Colonic mucosa (tissue), 4 donors: ENCODE data around the gene APOD. TPM values are rescaled to one million over a fixed set of nuclear protein-coding genes. Genes with fewer than 3 reads are reported as not detected.
"Not testable (repeated sequence)": the region's sequence is repeated elsewhere in the genome, so short reads cannot be mapped to it uniquely, and the experiment has no call there.

Experiments
- DNase-seq: peaks from one replicate; pipeline ENCODE4 v3.0.0-alpha.2; 2020
- H3K27ac ChIP-seq: fragments of 200-600 bp; one replicate; pipeline ENCODE4 v1.8.0; 2021
- H3K27me3 ChIP-seq: fragments of 200-600 bp; one replicate; pipeline ENCODE4 v1.8.0; 2021
- H3K36me3 ChIP-seq: fragments of 200-600 bp; one replicate; pipeline ENCODE4 v1.8.0; 2021
- H3K4me1 ChIP-seq: fragments of 200-600 bp; one replicate; pipeline ENCODE4 v1.8.0; 2021; ENCODE audit warnings: mild to moderate bottlenecking
- H3K4me3 ChIP-seq: fragments of 200-600 bp; one replicate; pipeline ENCODE4 v1.8.0; 2021
- H3K9ac ChIP-seq, 2 donors: one replicate each; pipeline ENCODE4 v1.7.0; 2013; ENCODE audit warnings: control low read depth in 2 of 2, low read depth in 2 of 2, low read length in 2 of 2
- H3K9me3 ChIP-seq: fragments of 200-600 bp; one replicate; pipeline ENCODE4 v1.8.0; 2021
- intact Hi-C: fragments of 100-400 bp; cut with DNase I; formaldehyde crosslinking; loops from one replicate; pipeline ENCODE4 v1.14.1; 2022
- total RNA-seq, 2 donors: library from RNA; stranded (reverse); fragmentation: NEBNext Ultra II Directional in 1 of 2; extraction: Animal tissue kit (Norgen Biotek cat#: 25700) in 1 of 2; gene quantifications; one replicate each; pipeline ENCODE4 v1.2.1, GENCODE V29; 2021
- donor health status: healthy.
- donor health status: DM: no; HTN: no; CAD: no.
- donor health status: DM: no; HTN: no; CAD: no.

APOD gene
- total RNA-seq, 2 donors from 2014 or later: 7.2 to 13.1 TPM

DNA sequence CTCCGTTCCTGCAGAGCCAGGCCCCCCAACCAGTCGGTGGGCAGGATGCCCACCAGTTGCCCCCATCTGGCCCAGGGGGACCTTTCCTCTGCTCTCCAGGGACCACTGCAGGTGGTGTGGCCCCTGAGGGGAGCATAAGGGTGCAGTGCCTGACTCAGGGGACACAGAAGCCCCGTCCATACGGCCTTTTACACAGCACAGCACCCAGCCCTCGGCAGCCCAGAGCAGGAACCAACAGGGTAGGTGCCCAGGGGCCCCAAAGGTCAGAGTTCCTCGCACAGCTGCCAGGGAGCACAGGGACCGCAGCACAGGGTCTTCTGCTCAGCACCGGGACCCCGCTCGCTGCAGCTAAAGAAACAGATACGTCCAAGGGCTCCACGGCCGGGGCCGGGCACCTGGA lies 40.4 kb upstream of the APOD start:
- H3K36me3 ChIP-seq, H3K4me1 ChIP-seq, H3K27ac ChIP-seq, intact Hi-C loops, DNase-seq, H3K4me3 ChIP-seq, H3K27me3 ChIP-seq, H3K9me3 ChIP-seq, H3K9ac ChIP-seq: not testable (repeated sequence)

DNA sequence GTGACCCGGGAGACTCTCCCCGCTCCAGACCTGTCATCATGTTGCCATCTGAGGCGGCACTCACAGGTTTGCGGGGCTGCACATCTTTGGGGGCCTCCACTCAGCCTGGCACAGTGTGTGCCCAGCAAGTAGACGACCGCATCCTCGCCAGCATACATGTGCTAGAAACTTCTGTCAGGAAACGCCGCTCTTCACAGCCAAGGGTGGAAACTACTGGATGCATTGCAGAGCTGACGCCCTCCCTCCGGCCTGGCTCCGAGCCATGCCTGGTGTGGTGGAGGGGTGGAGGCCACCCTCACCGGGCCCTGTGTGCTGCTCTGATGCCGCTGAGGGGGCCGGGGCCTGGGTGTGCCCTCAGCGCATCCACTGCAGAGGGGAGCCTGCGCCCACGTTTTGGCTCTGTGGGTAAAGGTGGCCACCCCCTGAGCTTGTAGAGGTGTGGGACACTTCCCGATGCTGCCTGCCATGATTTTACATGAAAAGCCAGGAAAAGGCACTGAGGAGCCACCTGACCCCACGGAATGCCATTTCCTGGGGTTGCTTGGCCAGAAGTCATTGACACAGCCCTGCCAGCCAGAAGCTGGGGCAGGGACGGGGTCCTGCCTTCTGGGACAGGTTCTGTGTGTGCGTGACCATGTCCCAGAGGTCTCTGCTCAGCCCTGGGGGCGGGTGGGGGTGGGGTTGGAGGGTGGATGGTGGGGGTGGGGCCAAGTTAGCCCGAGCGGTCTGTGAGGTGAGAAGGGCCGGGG lies 39.7 kb upstream of the APOD start:
- H3K9me3 ChIP-seq, H3K27ac ChIP-seq, H3K27me3 ChIP-seq, intact Hi-C loops, H3K36me3 ChIP-seq, DNase-seq, H3K4me3 ChIP-seq, H3K9ac ChIP-seq, H3K4me1 ChIP-seq: not testable (repeated sequence)

DNA sequence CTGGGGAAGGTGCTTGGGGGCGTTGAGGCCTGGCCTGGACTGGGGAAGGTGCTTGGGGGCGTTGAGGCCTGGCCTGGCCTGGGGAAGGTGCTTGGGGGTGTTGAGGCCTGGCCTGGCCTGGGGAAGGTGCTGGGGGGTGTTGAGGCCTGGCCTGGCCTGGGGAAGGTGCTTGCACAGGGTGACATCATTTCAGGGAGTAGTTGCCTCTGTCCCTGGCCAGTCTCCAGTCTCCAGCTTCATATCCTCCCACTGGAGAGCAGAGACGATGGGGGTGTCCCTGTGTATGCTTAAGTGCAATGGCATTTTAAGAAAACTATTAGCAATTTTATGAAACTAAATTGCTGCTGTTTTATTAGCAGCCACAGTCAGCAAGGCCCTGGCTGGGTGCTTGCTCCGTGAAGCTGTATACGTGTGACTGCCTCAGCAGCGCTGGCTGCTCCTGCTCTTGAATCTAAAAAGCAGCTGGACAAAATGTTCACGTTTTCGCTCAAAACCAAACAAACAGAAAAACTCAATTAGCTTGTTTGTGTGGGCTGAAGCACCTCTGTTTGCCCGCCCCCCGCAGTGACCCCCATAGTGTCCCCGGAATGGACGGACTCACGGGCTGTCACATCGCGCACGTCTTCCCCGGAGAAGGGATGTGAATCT lies 38.9 kb upstream of the APOD start:
- DNase-seq, H3K27ac ChIP-seq, H3K4me1 ChIP-seq, H3K27me3 ChIP-seq, H3K9me3 ChIP-seq, H3K36me3 ChIP-seq, H3K9ac ChIP-seq, intact Hi-C loops, H3K4me3 ChIP-seq: not testable (repeated sequence)

DNA sequence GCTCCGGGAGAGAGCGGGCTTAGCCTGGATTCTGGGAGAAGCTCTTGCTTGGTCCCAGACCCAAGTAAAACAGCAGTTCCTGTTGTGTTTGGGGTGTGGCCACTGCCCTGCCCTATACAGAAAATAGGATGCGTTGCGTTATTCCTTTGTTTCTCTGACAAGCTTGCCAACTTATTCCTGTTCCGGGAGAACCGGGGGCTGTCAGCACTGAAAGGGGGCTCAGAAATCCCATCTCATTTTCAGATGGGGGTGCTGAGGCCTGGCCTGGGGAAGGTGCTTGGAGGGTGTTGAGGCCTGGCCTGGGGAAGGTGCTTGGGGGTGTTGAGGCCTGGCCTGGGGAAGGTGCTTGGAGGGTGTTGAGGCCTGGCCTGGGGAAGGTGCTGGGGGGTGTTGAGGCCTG lies 38.3 kb upstream of the APOD start:
- DNase-seq, H3K9ac ChIP-seq, intact Hi-C loops: not testable (repeated sequence)

DNA sequence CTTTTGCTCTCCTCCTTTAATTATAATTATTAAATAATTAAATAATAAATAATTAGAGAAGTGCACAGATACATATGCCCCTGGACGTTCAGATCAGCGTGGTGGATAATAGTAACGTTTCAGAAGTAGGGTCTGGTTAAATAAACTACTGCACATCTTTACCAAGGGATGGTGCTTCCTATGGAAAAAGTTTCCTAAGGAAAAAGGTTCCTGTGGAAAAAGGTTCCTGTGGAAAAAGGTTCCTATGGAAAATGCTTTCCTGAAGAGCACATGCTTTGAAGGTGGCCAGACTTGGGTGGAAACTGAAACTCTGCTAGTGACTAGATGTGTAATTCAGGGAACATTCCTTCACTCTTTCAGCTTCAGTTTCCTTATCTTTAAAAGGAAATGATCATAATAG lies 37.4 kb upstream of the APOD start:
- H3K27me3 ChIP-seq, H3K27ac ChIP-seq, H3K9ac ChIP-seq, H3K4me1 ChIP-seq, H3K36me3 ChIP-seq, intact Hi-C loops, DNase-seq, H3K9me3 ChIP-seq, H3K4me3 ChIP-seq: not testable (repeated sequence)

More for the DNA sequence above, 38.3 kb upstream of the APOD start:
- not testable (repeated sequence) for H3K36me3 ChIP-seq, H3K27me3 ChIP-seq, H3K9me3 ChIP-seq, H3K27ac ChIP-seq, H3K4me1 ChIP-seq, H3K4me3 ChIP-seq

DNA sequence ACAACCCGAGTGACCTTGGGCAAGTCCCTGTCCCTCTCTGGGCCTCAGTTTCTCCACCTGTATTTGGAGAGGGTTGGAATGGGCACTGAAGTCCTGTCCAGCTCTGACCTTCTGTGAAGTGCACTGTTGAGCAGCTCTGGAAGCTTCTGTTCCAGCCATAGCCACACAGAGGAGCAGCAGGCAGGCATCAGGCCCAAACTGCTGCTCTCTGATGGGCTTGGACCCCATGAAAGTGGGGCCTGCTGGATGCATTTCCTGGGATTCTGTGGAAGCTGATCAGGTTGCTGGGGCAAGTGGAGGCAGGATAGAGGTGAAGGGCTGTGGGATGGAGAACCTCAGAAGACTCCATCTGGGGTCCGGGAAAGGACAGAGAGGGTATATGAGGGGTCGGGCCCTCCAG lies 36.7 kb upstream of the APOD start:
- H3K9ac ChIP-seq, H3K4me3 ChIP-seq, H3K27ac ChIP-seq, H3K27me3 ChIP-seq, H3K36me3 ChIP-seq, intact Hi-C loops, H3K4me1 ChIP-seq, H3K9me3 ChIP-seq, DNase-seq: not testable (repeated sequence)

DNA sequence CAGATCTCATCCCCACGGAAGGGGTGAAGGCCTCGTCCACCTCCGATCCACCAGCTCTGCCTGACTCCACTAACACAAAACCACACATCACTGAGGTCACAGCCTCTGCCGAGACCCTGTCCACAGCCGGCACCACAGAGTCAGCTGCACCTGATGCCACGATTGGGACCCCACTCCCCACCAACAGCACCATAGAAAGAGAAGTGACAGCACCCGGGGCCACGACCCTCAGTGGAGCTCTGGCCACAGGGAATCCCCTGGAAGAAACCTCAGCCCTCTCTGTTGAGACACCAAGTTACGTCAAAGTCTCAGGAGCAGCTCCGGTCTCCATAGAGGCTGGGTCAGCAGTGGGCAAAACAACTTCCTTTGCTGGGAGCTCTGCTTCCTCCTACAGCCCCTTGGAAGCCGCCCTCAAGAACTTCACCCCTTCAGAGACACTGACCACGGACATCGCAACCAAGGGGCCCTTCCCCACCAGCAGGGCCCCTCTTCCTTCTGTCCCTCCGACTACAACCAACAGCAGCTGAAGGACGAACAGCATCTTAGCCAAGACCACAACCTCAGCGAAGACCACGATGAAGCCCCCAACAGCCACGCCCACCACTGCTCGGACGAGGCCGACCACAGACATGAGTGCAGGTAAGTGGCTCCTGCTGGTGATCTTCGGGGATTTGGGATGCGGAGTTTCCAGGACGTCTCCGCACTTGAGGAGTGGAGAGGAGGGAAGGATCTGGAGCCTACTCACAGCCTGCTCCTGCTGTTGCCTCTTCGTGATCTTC lies 36.0 kb upstream of the APOD start:
- intact Hi-C loops: loop anchor here (5.0 kb wide), 1 partner anchor 108 kb away; no protein-coding TSS in a partner anchor
- not testable (repeated sequence) for H3K36me3 ChIP-seq, H3K27ac ChIP-seq, H3K9ac ChIP-seq, H3K4me3 ChIP-seq, DNase-seq, H3K9me3 ChIP-seq, H3K4me1 ChIP-seq, H3K27me3 ChIP-seq

DNA sequence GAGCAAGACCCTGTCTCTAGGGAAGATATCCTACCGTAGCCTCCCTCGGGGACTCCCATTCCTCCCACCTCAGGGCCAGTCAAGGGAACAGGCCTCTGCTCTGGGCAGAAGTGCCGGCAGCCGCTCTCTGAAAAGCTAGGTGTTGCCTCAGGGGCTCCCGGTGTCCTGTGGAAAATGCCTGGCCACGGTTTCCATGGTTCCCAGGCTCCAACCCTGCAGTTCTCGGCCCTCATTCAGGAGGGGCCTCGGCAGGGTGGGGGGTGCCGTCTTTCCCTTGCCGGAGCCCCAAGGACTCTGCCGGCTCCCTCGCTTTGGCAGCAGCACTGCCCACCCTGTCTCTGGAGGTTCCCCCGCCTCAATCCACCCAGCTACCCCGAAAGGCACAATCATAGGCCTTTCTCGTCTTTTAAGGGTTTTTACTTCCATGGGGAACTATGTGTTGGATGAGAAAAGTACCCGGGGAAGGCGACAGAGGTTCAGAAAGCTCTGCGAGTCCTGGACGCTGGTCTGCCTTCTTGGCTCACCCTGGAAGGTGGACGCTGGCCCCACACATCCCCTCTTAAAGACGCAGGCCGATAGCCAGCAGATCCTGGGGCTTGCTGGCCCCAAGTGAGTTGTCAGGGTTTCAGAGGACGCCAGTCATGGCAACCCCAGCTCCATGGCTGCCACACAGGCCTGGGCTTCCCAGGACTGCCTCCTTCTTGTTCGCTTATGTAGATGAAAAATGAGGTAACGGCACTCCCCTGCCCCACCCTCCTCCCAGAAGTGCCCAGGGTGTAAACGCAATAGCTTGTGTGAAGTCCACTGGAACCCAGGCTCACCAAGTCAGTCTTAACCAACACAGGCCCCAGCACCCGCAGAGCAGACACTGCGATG lies 34.3 kb upstream of the APOD start:
- H3K4me3 ChIP-seq, H3K9ac ChIP-seq, H3K4me1 ChIP-seq, H3K27me3 ChIP-seq, H3K36me3 ChIP-seq, H3K9me3 ChIP-seq, H3K27ac ChIP-seq: not testable (repeated sequence)
- intact Hi-C loops: loop anchor here (5.0 kb wide), 1 partner anchor 109 kb away; no protein-coding TSS in a partner anchor
- DNase-seq: peak; percentile 20

DNA sequence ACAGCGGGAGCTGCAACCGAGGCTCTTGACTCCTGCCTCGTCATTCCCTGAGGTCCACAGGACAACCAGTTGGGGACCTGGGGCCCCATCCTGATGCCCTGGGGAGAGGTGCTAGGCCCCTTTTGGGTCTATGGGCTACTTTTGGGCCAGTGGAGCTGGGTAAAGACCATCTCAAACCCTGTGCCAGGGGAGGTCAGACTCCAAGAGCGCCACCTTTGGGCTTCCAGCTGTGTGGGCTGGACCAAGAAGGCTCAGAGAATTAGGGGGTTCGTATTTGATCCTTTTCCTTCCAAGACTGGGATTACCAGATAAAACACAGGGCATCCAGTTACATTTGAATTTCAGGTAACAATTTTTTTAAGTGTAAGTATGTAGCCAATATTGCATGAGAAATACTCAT lies 33.4 kb upstream of the APOD start:
- H3K36me3 ChIP-seq, H3K4me3 ChIP-seq, H3K4me1 ChIP-seq, H3K9me3 ChIP-seq, H3K9ac ChIP-seq, H3K27me3 ChIP-seq, H3K27ac ChIP-seq: not testable (repeated sequence)
- intact Hi-C loops: loop anchor here (5.0 kb wide), 1 partner anchor 110 kb away; no protein-coding TSS in a partner anchor
- DNase-seq: peak; percentile 17
